Cardiac muscle cell (in vitro differentiated cells and primary cell): ENCODE data around the gene ADCY10. TPM values are rescaled to one million over a fixed set of nuclear protein-coding genes. Genes with fewer than 3 reads are reported as not detected.
A peak's percentile ranks its signal among the peaks of the same experiment; 100 is the strongest.

Experiments
- DNase-seq, 2 donors: peaks; one replicate each; pipeline versions ENCODE4 v3.0.0 to v3.0.0-alpha.2; 2010 to 2017; ENCODE audit warnings: low read depth in 1 of 2, low spot score in 1 of 2
- H3K27ac ChIP-seq: fragments of 200-600 bp; sonication (generic); 2 replicates; pipeline ENCODE4 v1.5.1; 2016
- H3K27me3 ChIP-seq: fragments of 200-600 bp; sonication (generic); 2 replicates; pipeline ENCODE4 v1.6.0; 2016; ENCODE audit warnings: control low read depth
- H3K36me3 ChIP-seq: fragments of 200-600 bp; sonication (generic); 2 replicates; pipeline ENCODE4 v1.5.1; 2016; ENCODE audit warnings: control low read depth
- H3K4me1 ChIP-seq: fragments of 200-600 bp; sonication (generic); 2 replicates; pipeline ENCODE4 v1.8.1; 2017; ENCODE audit warnings: low read depth, mild to moderate bottlenecking, mixed run types
- H3K4me3 ChIP-seq: fragments of 200-600 bp; sonication (generic); 2 replicates; pipeline ENCODE4 v1.5.1; 2016; ENCODE audit warnings: mild to moderate bottlenecking
- H3K9me3 ChIP-seq: fragments of 200-600 bp; sonication (generic); 2 replicates; pipeline ENCODE4 v1.5.1; 2017; ENCODE audit warnings: low read depth, mild to moderate bottlenecking, control low read depth
- polyA plus RNA-seq: library from polyadenylated mRNA; unstranded; fragments of >200 nt; fragmentation: Nextera tagmentation; extraction: Ambion mirVana; gene quantifications from 2 replicates; pipeline ENCODE4 v1.2.1, GENCODE V29; 2016
- total RNA-seq: library from RNA; depleted of rRNA; stranded (reverse); fragments of >200 nt; gene quantifications from 2 replicates; pipeline ENCODE4 v1.2.3, GENCODE V29; 2016
- TF ChIP-seq, protein P1 (sequence below): IDR thresholded peaks from 2 replicates; pipeline ENCODE4 v1.5.1; 2012; ENCODE audit warnings: low read depth, mild to moderate bottlenecking, low read length

Gene ADCY10
- total and polyA plus RNA-seq, 2 experiments from 2014 or later = 0.69 to 0.82 TPM

DNA sequence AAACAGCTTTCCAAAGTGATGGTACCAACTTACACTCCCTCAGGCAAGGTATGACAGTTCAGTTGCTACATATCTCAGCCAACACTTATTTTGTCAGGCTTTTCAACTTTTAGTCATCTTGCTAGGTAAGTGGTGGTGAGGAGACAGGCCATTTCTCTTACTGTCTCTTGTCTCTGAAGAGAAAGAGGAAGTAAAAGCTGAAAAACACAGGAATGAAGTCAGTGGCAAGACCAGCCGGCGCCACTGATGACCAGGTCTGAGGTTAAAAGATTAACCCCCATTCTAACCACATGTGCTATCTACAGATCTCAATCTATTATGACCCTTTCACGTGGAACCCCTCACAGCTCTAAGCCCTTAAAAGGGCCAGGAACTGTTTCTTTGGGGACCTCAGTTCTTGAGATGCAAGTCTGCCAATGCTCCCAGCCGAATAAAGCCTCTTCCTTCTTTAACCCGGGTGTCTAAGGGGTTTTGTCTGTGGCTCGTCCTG, 4.2 kb downstream of the ADCY10 start:
- peaks cover 4% of the 10 kb centered on the region for H3K9me3 ChIP-seq
- no peak overlapping the region for H3K27ac ChIP-seq
- no peaks in the 10 kb centered on the region for H3K4me1 ChIP-seq
- no peaks in the 10 kb centered on the region for H3K36me3 ChIP-seq
- TF ChIP-seq, protein P1, sequence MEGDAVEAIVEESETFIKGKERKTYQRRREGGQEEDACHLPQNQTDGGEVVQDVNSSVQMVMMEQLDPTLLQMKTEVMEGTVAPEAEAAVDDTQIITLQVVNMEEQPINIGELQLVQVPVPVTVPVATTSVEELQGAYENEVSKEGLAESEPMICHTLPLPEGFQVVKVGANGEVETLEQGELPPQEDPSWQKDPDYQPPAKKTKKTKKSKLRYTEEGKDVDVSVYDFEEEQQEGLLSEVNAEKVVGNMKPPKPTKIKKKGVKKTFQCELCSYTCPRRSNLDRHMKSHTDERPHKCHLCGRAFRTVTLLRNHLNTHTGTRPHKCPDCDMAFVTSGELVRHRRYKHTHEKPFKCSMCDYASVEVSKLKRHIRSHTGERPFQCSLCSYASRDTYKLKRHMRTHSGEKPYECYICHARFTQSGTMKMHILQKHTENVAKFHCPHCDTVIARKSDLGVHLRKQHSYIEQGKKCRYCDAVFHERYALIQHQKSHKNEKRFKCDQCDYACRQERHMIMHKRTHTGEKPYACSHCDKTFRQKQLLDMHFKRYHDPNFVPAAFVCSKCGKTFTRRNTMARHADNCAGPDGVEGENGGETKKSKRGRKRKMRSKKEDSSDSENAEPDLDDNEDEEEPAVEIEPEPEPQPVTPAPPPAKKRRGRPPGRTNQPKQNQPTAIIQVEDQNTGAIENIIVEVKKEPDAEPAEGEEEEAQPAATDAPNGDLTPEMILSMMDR = no peak
- no peak for DNase-seq
- H3K4me3 ChIP-seq = no peak overlapping the region
- no peaks in the 10 kb centered on the region for H3K27me3 ChIP-seq

DNA sequence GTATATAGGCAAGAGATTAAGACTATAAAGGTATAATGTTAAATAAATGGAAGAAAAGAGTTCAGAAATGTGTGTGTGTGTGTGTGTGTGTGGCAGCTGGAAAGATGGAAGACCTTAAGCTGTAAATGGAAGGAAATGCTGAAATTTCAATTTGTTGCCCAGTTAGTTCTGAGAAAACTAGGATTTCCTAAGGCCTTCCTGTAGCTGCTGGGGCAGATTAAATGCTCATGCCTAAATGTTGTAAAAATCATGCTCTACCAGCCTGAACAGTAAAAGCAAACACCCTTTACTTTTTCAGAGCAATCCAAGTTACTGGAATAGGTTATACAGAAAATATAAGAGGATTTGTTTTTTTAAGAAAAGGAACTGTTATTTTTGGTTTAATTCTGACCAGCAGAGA, 8.3 kb downstream of the ADCY10 start:
- TF ChIP-seq, protein P1 = no peak
- Histone ChIP-seq H3K4me3 (no peak overlapping the region), H3K27me3 (no peaks in the 10 kb centered on the region), H3K4me1 (no peaks in the 10 kb centered on the region), H3K36me3 (no peaks in the 10 kb centered on the region), H3K27ac (no peak overlapping the region), H3K9me3 (peaks cover 4% of the 10 kb centered on the region)
- peak in 1 of 2 donors; percentile 38 for DNase-seq

DNA sequence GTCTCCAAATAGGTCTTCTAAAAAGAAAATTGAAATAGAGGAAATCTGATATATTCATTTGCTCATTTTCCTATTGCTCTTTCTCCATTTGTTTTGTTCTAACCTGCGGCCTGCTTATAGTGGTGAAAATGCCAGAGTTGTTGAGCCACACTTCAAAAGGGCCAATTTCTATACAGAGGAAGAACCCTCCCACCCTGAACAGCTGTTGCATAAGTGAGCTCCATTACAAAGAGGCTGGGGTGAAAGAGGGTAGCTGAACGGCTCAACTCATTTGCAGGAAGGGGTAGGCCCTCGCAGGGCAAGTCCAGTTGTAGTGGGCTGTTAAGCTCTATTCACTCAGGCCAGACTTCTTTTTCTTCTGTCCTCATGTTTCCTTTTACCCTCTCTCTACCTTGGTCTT, 8.8 kb downstream of the ADCY10 start:
- no peaks in the 10 kb centered on the region for H3K36me3 ChIP-seq
- peak overlapping the region; percentile 15 for H3K27ac ChIP-seq
- peaks cover 4% of the 10 kb centered on the region for H3K9me3 ChIP-seq
- H3K4me1 ChIP-seq = no peaks in the 10 kb centered on the region
- TF ChIP-seq, protein P1 = no peak
- peak in 1 of 2 donors; percentile 61 for DNase-seq
- H3K4me3 ChIP-seq = no peak overlapping the region
- no peaks in the 10 kb centered on the region for H3K27me3 ChIP-seq

DNA sequence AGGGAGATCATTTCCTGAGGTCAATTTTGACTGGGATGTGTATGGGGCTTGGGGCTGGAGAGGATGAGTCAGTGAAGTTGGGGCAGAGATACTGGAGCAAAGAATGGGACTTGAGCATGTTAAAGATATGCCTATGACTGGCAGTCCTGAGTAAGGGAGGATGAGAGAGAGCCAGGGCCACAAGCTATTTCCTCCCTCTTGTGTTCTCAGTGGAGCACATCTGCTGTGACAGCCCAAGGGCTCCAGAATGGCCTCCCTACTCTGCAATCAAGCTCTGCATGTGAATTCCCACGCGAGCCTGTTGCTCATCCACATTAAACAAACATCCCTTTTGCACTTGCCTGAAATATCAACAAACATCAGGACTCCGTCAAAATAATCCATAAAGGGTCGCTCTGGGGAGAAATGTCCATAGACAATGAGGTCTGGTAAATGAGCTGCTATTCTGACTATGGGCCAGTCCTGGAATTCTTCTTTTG, 9.2 kb downstream of the ADCY10 start:
- TF ChIP-seq, protein P1 = no peak
- no peak overlapping the region for H3K4me3 ChIP-seq
- H3K27me3 ChIP-seq = no peaks in the 10 kb centered on the region
- peaks cover 4% of the 10 kb centered on the region for H3K9me3 ChIP-seq
- peak overlapping the region; percentile 15 for H3K27ac ChIP-seq
- no peaks in the 10 kb centered on the region for H3K36me3 ChIP-seq
- H3K4me1 ChIP-seq = no peaks in the 10 kb centered on the region
- peak in 1 of 2 donors; percentile 61 for DNase-seq

DNA sequence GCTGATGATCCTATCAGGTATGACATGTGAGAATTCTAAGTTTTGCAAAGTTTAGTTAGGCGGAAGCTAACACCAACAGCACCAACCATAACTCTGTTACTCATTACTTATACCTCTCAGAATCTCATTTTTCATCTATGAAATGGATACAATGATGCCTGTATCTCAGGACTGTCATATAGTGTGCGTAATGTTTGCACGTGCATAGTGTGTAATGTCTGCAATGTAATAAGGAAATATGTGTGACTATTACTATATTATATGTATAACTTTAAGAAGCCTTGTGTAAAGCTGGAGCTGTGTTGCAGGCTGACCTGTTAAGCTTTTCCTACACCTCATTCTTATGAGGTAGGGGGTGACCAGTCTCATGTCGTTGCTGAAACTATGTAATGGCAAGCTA, 13.0 kb downstream of the ADCY10 start:
- no peak overlapping the region for H3K4me3 ChIP-seq
- H3K27ac ChIP-seq = no peak overlapping the region
- H3K4me1 ChIP-seq = no peaks in the 10 kb centered on the region
- H3K36me3 ChIP-seq = no peaks in the 10 kb centered on the region
- no peak for DNase-seq
- no peaks in the 10 kb centered on the region for H3K9me3 ChIP-seq
- H3K27me3 ChIP-seq = no peaks in the 10 kb centered on the region
- TF ChIP-seq, protein P1 = no peak
